ENCODE measurements around the gene EMP1. TPM values are rescaled to one million over a fixed set of nuclear protein-coding genes. Genes with fewer than 3 reads are reported as not detected.

Gene EMP1
- total and polyA plus RNA-seq, 2 experiments from 2014 or later: 0.07 to 0.39 TPM

- Histone ChIP-seq H3K4me1 (ENCODE audit: insufficient read depth) (peaks cover 44% of the 10 kb centered on the region), H3K9me2 (ENCODE audit: insufficient read depth) (0 out of 2 replicates have a peak, but pooled peaks cover 4% of the 10 kb centered on the region), H3F3A (replicated peaks; ENCODE audit: low read depth) (no peaks in the 10 kb centered on the region; the same call in 1 of the 2 replicates), H3K36me3 (ENCODE audit: insufficient read depth) (no peaks in the 10 kb centered on the region), H3K79me2 (replicated peaks; ENCODE audit: insufficient read depth) (no peaks in the 10 kb centered on the region), H3K4me3 (no peak overlapping the region), H2AFZ (no peak overlapping the region), H3K4me2 (no peak overlapping the region), H3K27ac (ENCODE audit: low read depth) (no peak overlapping the region), H4K20me1 (replicated peaks; ENCODE audit: insufficient read depth) (no peaks in the 10 kb centered on the region), H3K27me3 (ENCODE audit: insufficient read depth) (no peaks in the 10 kb centered on the region)
- TF ChIP-seq ZNF462 (CRISPR knock-in tag; IDR thresholded peaks at IDR 0.05) (no peak), REST (IDR thresholded peaks at IDR 0.05; ENCODE audit: unreplicated experiment) (no peak), JUNB (IDR thresholded peaks at IDR 0.05; ENCODE audit: unreplicated experiment) (no peak), POLR2AphosphoS5 (IDR thresholded peaks at IDR 0.05; ENCODE audit: low read depth) (no peak)
- peaks cover 45% of the 10 kb centered on the region for H3K4me1 Mint-ChIP-seq
- no peak overlapping the region for H3K4me3 Mint-ChIP-seq
- peaks cover 5% of the 10 kb centered on the region for H3K27me3 Mint-ChIP-seq (ENCODE audit: insufficient read depth, low read depth, poor library complexity)
- DNase-seq (ENCODE audit: low spot score): no peak
- ATAC-seq: no peak
- no peaks in the 10 kb centered on the region for H3K36me3 Mint-ChIP-seq (ENCODE audit: low read depth)
- no peaks in the 10 kb centered on the region; the same call in 2 of the 3 replicates for H3K9me3 Mint-ChIP-seq
- no peak overlapping the region for H3K27ac Mint-ChIP-seq
These were observed 60.9 kb downstream of the EMP1 start for GRCh38 chr12:13257356-13257875.

Data from GM23338 (cell line).